Astrocyte (in vitro differentiated cells and primary cell): Measurements from ENCODE around the gene RNF121. TPM values are rescaled to one million over a fixed set of nuclear protein-coding genes. Genes with fewer than 3 reads are reported as not detected.
A peak's percentile ranks its signal among the peaks of the same experiment; 100 is the strongest.

Source experiments
- DNase-seq: peaks from one replicate; pipeline ENCODE4 v3.0.0-alpha.2; 2010; ENCODE audit warnings: low read depth
- FAIRE-seq: peaks from 2 replicates; lab custom pipeline; 2011; peaks lifted over from hg19 to GRCh38; lab: Jason Lieb, UNC
- H2AFZ ChIP-seq: 2 replicates; pipeline ENCODE4 v1.6.0; 2012; ENCODE audit warnings: low read depth, low read length, inconsistent platforms
- H3K27ac ChIP-seq: 2 replicates; pipeline ENCODE4 v1.5.1; 2011; ENCODE audit warnings: low read depth, low read length, inconsistent platforms
- H3K27me3 ChIP-seq: 2 replicates; pipeline ENCODE4 v1.6.0; 2011; ENCODE audit warnings: low read length, inconsistent platforms; ENCODE audit not compliant: insufficient read depth
- H3K36me3 ChIP-seq: 2 replicates; pipeline ENCODE4 v1.5.1; 2011; ENCODE audit warnings: low read length, inconsistent platforms; ENCODE audit not compliant: insufficient read depth
- H3K4me1 ChIP-seq: 2 replicates; pipeline ENCODE4 v1.5.1; 2011; ENCODE audit warnings: low read length, inconsistent platforms; ENCODE audit not compliant: insufficient read depth
- H3K4me2 ChIP-seq: 2 replicates; pipeline ENCODE4 v1.6.0; 2012; ENCODE audit warnings: low read length, inconsistent platforms
- H3K4me3 ChIP-seq: 2 replicates; pipeline ENCODE4 v1.5.1; 2011; ENCODE audit warnings: low read depth, mild to moderate bottlenecking, low read length, inconsistent platforms; ENCODE audit not compliant: insufficient read depth
- H3K79me2 ChIP-seq: 2 replicates; pipeline ENCODE4 v1.6.0; 2012; ENCODE audit warnings: mild to moderate bottlenecking, low read length, inconsistent platforms; ENCODE audit not compliant: insufficient read depth
- H3K9ac ChIP-seq: 2 replicates; pipeline ENCODE4 v1.6.0; 2012; ENCODE audit warnings: mild to moderate bottlenecking, low read length, inconsistent platforms
- H3K9me3 ChIP-seq: 2 replicates; pipeline ENCODE4 v1.5.1; 2012; ENCODE audit warnings: low read depth, mild to moderate bottlenecking, low read length, inconsistent platforms; ENCODE audit not compliant: insufficient read depth
- H4K20me1 ChIP-seq: 2 replicates; pipeline ENCODE4 v1.6.0; 2012; ENCODE audit warnings: low read length, inconsistent platforms; ENCODE audit not compliant: insufficient read depth
- H3K27ac Mint-ChIP-seq: one replicate; pipeline ENCODE4 v1.8.0; 2021; ENCODE audit warnings: mild to moderate bottlenecking, mixed read lengths; ENCODE audit not compliant: unreplicated experiment
- H3K27me3 Mint-ChIP-seq: one replicate; pipeline ENCODE4 v1.8.0; 2021; ENCODE audit warnings: low read depth, mixed read lengths; ENCODE audit not compliant: unreplicated experiment
- H3K36me3 Mint-ChIP-seq: one replicate; pipeline ENCODE4 v1.8.0; 2021; ENCODE audit warnings: low read depth, mixed read lengths; ENCODE audit not compliant: unreplicated experiment
- H3K4me1 Mint-ChIP-seq: one replicate; pipeline ENCODE4 v1.8.0; 2021; ENCODE audit warnings: low read depth, mixed read lengths; ENCODE audit not compliant: unreplicated experiment
- H3K4me3 Mint-ChIP-seq: one replicate; pipeline ENCODE4 v1.8.0; 2021; ENCODE audit warnings: mild to moderate bottlenecking, moderate library complexity, mixed read lengths; ENCODE audit not compliant: unreplicated experiment
- H3K9me3 Mint-ChIP-seq: one replicate; pipeline ENCODE4 v1.8.0; 2021; ENCODE audit warnings: mild to moderate bottlenecking, mixed read lengths; ENCODE audit not compliant: unreplicated experiment
- CTCF ChIP-seq: IDR thresholded peaks from 2 replicates; pipeline ENCODE4 v1.5.1; 2011; ENCODE audit warnings: low read depth, mild to moderate bottlenecking, inconsistent platforms, low read length, moderate library complexity; ENCODE audit not compliant: insufficient read depth
- EZH2 ChIP-seq: IDR thresholded peaks from 2 replicates; pipeline ENCODE4 v1.6.1; 2012; ENCODE audit warnings: mild to moderate bottlenecking, low read length, inconsistent platforms; ENCODE audit not compliant: insufficient read depth
- total RNA-seq: library from RNA; stranded (reverse); gene quantifications from 2 replicates; pipeline ENCODE4 v1.2.1, GENCODE V29; 2021

RNF121 gene
- total RNA-seq, 1 donor from 2014 or later: 73.4 TPM

GRCh38 chr11:71998061-71998460 lies 69.2 kb downstream of the RNF121 start:
- Mint-ChIP-seq H3K4me1 (peaks cover 28% of the 10 kb centered on the region), H3K4me3 (no peak overlapping the region), H3K36me3 (peaks cover 40% of the 10 kb centered on the region), H3K27me3 (no peaks in the 10 kb centered on the region), H3K9me3 (peaks cover 2% of the 10 kb centered on the region), H3K27ac (no peak overlapping the region)
- Histone ChIP-seq H3K27ac (no peak overlapping the region), H3K9ac (no peak overlapping the region), H3K9me3 (no peaks in the 10 kb centered on the region), H3K4me2 (no peak overlapping the region), H3K4me1 (no peaks in the 10 kb centered on the region), H3K79me2 (peaks cover 12% of the 10 kb centered on the region), H2AFZ (no peak overlapping the region), H3K27me3 (no peaks in the 10 kb centered on the region), H3K4me3 (no peak overlapping the region), H4K20me1 (peaks cover 82% of the 10 kb centered on the region), H3K36me3 (peaks cover 23% of the 10 kb centered on the region)
- DNase-seq (no peak), FAIRE-seq (no peak)
- TF ChIP-seq EZH2 (no peak), CTCF (no peak)

DNA sequence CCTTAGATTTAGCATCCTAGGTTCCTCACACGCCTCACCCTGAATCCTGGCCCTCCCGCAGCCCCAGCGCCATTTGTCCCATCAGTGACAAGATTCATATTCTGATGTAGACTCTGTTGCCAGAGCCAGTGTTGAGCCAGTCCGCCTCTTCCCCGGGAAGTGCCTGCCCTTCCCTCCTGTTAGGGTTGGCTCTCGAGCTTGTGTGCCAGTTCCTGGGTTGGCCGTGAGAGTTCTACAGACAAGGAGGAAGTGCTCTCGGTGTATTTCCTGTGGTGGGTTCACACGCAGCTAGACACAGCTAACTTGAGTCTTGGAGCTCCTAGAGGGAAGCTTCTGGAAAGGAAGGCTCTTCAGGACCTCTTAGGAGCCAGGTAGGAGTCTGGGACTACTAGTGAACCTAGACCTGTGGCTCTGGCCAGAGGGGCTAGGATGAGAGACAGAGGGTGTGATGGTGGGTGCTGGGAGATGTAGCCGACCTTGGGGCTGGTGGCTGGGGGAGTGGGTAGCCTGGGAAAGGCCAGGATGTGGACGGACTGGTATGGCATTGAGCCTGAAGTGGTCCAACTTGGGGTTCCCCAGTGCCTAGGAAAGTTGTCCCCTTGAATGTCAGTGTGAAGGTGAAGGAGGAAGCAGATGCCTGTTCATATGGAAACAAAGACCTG lies 69.9 kb downstream of the RNF121 start, which contains the start of gene IL18BP:
Gene IL18BP (plus strand): TSS at position 261 of the 662 bp plus-strand sequence. CDS start 1,076 bp downstream, outside the sequence.
- Histone ChIP-seq H4K20me1 (peaks cover 84% of the 10 kb centered on the region), H3K4me3 (no peak within 1 kb of the TSS), H3K9ac (no peak within 1 kb of the TSS), H2AFZ (no peak within 1 kb of the TSS), H3K4me1 (no peaks in the 10 kb centered on the region), H3K79me2 (peaks cover 12% of the 10 kb centered on the region), H3K27me3 (no peaks in the 10 kb centered on the region), H3K4me2 (no peak within 1 kb of the TSS), H3K36me3 (peaks cover 24% of the 10 kb centered on the region), H3K9me3 (no peaks in the 10 kb centered on the region), H3K27ac (no peak within 1 kb of the TSS)
- no peak for FAIRE-seq
- Mint-ChIP-seq H3K9me3 (peaks cover 2% of the 10 kb centered on the region), H3K4me1 (peaks cover 28% of the 10 kb centered on the region), H3K27ac (peak within 1 kb of the TSS; percentile 58), H3K4me3 (peak within 1 kb of the TSS; percentile 42), H3K27me3 (no peaks in the 10 kb centered on the region), H3K36me3 (peaks cover 47% of the 10 kb centered on the region)
- TF ChIP-seq EZH2 (no peak), CTCF (no peak)
- no peak for DNase-seq

- Mint-ChIP-seq H3K27me3 (no peaks in the 10 kb centered on the region), H3K27ac (peak overlapping the region; percentile 18), H3K4me3 (peak overlapping the region; percentile 42), H3K4me1 (peaks cover 28% of the 10 kb centered on the region), H3K9me3 (peaks cover 2% of the 10 kb centered on the region), H3K36me3 (peaks cover 43% of the 10 kb centered on the region)
- no peak overlapping the region for H3K4me3 ChIP-seq
- DNase-seq: no peak
- no peaks in the 10 kb centered on the region for H3K9me3 ChIP-seq
- H3K27me3 ChIP-seq: no peaks in the 10 kb centered on the region
- H3K27ac ChIP-seq: no peak overlapping the region
- H3K79me2 ChIP-seq: peaks cover 12% of the 10 kb centered on the region
- H3K9ac ChIP-seq: no peak overlapping the region
- H3K4me1 ChIP-seq: no peaks in the 10 kb centered on the region
- FAIRE-seq: no peak
- H3K4me2 ChIP-seq: no peak overlapping the region
- TF ChIP-seq CTCF (no peak), EZH2 (no peak)
- H2AFZ ChIP-seq: no peak overlapping the region
- peaks cover 29% of the 10 kb centered on the region for H3K36me3 ChIP-seq
- peaks cover 85% of the 10 kb centered on the region for H4K20me1 ChIP-seq
These were observed 70.5 kb downstream of the RNF121 start for GRCh38 chr11:71999362-71999761.
